GM12873 (cell line): ENCODE results near the gene RPS21.
A peak's percentile ranks its signal among the peaks of the same experiment; 100 is the strongest.

Source experiments
- TF ChIP-seq, protein P1 (sequence below): IDR thresholded peaks from 2 replicates; pipeline ENCODE4 v1.5.1; 2012; ENCODE audit warnings: low read depth, mild to moderate bottlenecking, moderate library complexity, low read length, control low read depth; ENCODE audit not compliant: insufficient read depth; ENCODE audit errors: missing control alignments

Gene RPS21

DNA sequence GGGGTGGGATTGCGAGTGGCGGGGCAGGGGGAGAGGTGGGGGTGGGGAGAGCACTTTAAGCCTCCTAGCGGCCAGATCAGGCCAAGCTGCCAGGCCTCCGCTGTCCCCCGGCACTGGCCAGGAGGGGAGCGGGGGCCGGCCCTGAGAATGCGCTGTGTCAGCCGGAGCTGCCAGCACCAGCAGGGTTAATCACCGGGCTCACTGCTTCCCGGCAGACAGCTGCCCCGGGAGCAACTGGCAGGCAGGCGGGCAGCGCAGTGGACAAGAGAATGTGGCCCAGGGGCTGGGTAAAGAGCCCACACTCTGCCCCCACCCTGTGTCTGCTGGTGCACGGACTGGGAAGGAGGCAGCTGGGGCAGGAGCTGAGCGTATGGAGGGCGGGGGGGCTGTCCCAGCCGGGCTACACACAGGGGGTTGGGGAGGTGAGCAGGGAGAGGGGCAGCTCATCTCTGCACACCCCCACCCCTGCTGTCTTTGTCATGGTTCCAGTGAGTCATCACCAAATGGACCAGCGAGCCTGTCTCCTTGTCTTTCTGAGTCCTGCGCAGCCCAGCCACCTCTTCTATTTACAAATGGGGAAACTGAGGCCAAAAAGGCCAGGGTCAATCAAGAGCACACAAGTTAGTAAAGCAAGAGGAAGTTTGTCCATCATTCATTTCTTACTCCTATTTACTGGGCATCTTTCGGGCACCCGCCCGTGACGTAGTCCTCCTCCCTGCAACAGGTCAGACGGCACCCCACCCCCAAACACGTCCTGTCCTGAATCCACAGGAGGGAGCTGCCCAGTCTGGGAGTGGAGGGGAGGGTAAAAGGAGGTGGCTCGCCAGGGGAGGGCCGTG, 17.7 kb upstream of the RPS21 start:
- TF ChIP-seq, protein P1, sequence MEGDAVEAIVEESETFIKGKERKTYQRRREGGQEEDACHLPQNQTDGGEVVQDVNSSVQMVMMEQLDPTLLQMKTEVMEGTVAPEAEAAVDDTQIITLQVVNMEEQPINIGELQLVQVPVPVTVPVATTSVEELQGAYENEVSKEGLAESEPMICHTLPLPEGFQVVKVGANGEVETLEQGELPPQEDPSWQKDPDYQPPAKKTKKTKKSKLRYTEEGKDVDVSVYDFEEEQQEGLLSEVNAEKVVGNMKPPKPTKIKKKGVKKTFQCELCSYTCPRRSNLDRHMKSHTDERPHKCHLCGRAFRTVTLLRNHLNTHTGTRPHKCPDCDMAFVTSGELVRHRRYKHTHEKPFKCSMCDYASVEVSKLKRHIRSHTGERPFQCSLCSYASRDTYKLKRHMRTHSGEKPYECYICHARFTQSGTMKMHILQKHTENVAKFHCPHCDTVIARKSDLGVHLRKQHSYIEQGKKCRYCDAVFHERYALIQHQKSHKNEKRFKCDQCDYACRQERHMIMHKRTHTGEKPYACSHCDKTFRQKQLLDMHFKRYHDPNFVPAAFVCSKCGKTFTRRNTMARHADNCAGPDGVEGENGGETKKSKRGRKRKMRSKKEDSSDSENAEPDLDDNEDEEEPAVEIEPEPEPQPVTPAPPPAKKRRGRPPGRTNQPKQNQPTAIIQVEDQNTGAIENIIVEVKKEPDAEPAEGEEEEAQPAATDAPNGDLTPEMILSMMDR = peak; percentile 36

DNA sequence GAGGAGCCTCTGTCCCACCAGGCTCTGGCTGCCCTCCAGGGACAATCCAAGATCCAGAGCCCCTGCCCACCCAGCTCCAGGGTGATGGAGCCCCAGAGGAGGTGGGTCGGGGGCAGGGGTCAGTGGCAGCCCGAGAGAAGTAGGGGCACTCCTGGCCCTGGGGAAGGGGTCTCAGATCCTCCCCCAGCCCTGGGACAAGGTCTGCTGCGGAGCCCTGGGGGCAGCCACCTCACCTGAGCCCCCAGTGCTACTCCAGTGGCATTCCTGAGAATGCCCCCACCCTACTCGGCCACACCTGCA, 17.1 kb upstream of the RPS21 start:
- TF ChIP-seq, protein P1 = no peak

DNA sequence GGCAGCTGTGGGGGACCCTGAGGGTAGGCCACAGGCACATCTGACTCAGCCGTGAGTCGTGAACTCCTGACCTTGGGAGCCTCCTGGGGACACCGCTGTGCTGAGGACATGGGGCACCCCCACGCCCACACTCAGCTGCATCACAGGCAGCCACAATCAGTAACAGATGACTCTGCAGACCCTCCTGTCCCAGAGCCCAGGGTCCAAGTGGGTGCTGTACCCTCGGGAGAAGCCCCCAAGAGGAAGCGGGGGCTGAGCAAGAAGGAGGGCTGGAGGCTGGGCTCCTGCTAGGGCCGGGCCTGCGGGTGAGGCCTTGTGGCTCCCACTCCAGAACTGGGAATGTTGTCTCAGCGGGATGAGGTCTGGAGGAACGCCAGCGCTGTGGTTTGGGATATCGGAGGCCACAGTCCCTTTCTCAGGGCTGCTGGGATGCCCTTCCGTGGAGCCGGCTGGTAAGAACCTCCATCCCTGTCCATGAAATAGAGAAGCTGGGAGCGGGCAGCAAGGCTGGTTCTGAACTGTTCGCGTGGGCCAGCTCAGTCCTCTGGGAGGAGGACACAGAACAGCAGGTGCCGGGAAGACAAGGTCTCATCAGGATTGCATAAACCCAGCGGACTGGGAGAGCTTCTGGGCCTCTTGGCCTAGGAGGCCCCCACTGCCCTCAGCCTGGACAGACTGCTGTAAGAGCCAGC, 16.6 kb upstream of the RPS21 start:
- TF ChIP-seq, protein P1 = no peak

DNA sequence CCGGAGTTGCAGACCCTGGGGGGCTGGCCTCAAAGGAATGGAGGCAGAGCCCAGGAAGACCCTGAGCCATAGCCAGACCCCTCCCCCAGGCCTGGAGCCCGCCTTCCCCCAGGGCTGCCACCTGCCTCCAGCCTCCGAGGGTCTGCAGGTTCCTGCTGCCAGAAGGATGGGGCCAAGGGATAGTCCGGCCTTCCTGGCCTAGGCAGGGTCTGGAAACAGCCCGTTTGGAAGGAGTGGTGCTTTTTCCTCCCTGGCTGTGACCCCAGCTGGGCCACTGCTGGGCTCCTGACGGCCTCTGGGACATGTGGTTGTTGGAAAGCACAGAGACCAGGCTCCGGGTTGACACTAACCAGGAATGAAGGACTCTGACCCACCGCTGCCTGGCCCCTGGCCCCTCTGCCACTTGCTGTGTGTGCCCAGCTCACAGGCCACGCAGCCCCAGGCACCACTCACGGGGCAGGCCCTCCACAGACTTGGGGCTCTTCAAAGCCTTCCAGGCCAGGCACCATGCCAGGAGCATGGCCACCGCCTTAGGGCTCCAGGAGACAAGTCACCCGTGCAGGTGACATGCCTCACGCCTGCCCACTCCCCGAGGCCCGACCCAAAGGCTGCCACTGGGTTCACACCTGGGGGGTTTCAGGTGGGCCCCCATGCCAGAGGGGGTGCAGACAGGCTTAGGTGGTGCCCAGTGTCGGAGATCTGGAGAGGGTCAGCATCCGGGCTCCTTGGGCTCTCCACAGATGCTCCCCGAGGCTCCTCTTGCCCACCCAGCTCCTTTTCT, 15.9 kb upstream of the RPS21 start:
- TF ChIP-seq, protein P1 = no peak

DNA sequence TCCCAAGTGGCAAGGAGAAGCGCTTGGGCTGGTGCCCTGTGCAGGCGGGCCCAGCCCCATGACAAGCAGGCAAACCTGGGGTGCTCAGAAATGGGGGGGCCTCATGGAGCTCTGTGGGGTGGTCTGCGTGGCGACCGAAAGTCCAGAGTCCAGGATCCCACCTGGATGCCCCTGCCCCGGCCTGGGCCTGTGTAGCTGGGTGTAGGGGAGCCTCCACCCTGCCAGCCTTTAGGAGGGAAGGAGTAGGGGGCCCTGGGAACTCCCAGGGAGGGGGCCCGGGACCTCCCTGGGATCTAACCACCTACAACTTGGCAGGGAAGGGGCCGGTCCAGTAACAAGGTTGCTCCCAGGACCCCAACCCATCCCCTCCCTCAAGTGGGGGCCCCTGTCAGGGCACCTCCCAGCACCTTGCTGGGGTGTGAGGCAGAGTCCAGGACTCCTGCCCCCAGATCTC, 15.3 kb upstream of the RPS21 start:
- TF ChIP-seq, protein P1 = no peak

DNA sequence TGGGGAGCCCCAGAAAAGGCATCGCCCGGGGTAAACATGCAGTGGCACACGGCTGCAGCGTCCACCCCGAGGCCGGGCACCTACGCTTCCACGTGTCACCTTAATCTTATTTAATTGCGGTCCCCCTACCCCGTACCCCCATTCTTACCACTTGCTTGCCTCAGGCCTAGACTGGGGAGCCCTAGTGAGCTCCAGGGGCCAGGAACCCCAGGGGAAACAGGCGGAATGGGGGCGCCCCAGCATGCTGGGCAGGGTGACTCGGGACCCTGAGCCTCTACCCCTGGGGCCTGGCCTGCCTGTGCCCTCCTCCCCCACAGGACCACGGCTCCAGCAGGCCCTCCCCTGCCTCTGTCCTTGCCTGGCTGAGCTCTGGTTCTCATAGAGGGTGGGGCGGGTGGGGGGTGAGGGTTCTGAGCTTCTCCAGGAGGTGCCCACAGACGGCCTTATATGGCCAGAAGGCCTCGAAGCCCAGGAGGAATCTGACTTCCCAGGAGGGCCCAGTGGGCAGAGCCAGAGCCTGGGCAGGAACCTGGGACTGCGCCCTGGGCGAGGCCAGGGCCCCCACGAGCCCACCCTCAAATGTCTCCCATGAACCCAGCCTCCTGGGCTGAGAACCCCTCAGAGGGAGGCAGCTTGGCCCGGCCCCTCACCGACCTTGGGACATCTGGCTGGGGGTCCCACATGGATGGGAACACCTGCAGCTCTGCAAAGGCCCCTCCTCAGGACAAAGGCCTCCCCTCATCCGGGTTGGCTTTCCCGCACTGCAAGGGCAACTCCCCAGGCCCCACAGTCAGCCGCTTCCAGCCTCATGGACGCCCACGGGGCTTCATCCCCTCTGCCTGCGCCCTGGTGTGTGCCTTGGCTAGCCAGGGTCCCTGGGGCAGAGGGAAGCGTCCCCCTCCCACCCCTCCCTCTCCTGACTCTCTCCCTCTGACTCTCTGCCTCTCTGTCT, 14.6 kb upstream of the RPS21 start:
- TF ChIP-seq, protein P1 = no peak
